HG03521 (cell line): ENCODE data around the gene ACVR1B.

Experiments used
- ATAC-seq: cut with Tn5 transposase; IDR thresholded peaks from one replicate; pipeline ENCODE4 v1.9.1; 2021; ENCODE audit warnings: mild to moderate bottlenecking, moderate library complexity; ENCODE audit not compliant: unreplicated experiment

Gene ACVR1B

DNA sequence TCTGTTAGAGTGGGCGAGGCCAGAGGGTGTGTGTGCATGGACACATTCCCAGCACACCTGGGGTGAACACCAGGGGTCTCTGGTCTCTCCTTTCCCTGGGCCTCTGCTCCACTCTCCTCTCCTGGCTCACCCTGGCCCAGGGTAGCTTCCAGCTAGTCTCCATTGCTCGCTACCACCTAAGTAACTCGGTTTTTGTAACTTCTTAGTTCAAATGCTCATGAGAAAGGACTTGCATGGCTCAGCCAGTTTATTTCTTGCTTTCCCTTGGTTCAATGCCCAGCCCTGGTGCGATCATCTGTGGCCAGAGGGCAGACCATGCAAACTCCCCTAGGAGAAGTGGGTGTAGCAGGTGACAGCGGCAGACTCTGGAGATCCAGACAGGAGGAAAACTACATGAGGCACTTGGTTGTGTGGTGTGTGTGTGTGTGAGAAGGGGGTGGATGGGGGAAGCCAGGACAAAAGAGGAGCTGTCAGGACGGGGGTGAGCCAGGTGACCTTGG is 8.9 kb upstream of the ACVR1B start:
- ATAC-seq: no peak

- no peak for ATAC-seq
These were observed 8.2 kb upstream of the ACVR1B start for GRCh38 chr12:51943346-51943745.

DNA sequence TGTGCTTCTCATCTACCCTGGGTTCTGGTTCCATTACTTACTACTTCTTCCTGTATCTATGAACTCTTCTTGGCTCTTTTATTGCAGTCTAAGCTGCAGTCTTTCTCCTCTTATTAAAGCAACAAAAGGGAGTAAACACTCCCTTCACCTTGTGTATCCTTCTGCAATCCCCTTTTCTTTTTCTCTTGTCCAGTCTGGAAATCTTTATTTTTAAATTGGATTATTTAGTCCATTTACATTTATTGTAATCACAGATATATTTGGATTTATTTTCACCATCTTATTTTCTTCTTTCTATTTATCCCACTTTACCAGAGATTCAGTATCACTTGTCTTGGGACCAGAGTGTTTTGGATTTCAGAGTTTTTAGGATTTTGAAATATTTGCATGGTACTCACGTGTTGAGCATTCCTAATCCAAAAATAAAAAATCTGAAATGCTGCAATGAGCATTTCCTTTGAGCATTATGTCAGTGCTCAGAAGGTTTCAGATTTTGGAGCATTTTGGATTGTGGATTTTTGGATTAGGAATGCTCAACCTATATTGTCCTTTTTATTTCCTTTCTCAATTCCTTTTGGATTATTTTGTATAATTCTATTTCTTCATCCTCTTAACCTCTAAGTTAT is 6.8 kb upstream of the ACVR1B start:
- ATAC-seq: no peak

- no peak for ATAC-seq
These were observed 4.1 kb upstream of the ACVR1B start for GRCh38 chr12:51947246-51947996.

GRCh38 chr12:51948066-51948465 is 3.4 kb upstream of the ACVR1B start:
- ATAC-seq: no peak

- ATAC-seq: no peak
These were observed 2.0 kb upstream of the ACVR1B start for GRCh38 chr12:51949342-51950030.

DNA sequence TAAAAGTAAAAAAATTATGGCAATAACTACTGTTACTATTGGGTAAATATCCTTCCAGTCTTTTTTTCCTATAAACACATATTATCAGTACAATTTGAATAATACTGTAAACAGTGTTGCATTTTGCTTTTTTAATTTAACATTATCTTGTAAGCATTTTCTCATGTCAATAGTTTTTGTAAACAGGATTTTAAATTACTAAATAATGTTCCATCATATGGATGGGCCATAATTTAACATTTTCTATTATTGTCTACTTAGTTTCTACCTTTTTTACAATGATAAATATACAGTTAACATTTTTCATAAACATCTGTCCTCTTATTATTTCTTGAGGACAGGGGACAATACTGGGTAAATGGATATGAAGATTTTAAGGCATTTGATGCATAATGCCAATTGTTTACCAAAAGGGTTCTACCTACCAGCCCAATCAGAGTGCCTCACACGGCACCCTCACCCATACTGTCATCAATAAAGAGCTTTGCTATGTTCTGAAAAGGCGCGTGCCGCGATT is 759 bp upstream of the ACVR1B start:
- no peak for ATAC-seq

GRCh38 chr12:51951843-51952722 is 584 bp downstream of the ACVR1B start:
- peak; percentile 17 for ATAC-seq

DNA sequence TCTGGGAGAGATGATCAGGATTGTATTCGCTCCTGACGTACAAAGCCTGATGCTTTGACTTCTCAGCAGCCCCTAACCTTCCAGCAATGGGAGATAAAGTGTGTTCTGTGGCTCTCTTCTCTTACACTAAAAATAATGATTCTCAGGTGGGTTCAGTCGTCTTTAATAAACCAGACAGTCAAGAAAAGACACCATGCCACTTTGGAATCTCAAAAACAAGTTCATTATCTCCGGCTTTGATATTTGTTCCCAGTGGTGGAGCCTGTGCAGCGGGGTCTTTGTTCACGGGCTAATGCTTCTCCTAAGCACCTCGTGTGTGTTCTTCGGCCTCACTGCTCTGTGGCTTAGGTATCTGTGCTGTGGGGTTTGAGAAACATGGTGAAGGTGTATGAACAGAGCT is 1.6 kb downstream of the ACVR1B start:
- ATAC-seq: no peak

GRCh38 chr12:51953864-51954263 is 2.4 kb downstream of the ACVR1B start:
- no peak for ATAC-seq

DNA sequence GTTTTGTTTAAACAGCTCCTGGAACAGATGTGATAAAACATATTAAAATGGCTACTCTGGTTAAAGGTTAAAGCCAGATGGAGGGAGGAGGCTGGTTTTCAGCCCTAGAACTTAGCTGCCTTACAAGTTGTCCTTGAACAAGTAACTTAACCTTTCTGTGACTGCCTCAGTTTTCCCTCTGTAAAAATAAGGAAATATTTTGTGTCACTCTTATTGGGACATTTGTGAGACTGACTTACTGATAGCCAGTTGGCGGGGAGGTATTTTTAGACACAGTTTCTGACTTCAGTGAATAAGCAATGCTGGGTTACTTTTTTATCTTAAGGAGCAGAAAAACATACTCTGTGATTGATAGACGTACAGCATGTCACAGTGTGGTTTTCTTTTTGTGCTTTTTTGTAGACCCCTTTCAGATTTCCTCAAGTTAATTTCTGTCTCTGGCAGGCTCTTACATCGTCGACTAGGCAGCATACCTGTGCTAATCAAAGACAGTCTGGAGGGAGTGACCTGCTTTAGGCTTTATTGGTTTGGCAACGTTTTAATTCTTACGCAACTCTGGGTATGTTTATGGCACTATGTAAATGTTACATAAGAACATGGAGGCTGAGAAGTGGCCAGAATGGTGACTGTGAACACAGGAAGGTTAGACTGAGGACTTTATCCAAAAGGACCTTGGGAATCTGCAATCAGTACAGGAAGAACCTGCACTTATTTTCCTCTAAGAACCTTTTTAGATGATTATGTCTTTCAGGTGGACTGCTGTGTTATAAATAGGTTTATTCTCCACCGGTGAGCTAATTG is 3.3 kb downstream of the ACVR1B start:
- no peak for ATAC-seq

DNA sequence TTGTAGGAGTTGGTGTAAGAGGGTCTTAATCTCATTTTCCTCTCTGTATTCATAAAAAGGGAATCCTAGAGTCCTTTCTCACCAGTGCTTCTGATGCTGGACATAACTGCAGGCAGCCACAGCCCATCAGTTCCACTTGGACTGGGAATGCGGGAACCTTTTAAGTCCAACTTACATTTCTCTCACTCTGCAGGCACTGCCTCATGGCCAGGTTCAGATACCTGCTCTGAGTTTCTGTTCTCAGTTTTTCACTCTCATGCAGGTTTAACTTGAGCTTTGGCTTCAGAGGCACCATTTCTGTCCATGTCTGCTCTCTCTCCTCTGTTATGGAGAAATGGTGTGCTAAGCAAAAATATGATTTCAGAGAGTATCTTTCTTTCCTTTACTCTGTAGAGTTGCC is 4.2 kb downstream of the ACVR1B start:
- no peak for ATAC-seq

DNA sequence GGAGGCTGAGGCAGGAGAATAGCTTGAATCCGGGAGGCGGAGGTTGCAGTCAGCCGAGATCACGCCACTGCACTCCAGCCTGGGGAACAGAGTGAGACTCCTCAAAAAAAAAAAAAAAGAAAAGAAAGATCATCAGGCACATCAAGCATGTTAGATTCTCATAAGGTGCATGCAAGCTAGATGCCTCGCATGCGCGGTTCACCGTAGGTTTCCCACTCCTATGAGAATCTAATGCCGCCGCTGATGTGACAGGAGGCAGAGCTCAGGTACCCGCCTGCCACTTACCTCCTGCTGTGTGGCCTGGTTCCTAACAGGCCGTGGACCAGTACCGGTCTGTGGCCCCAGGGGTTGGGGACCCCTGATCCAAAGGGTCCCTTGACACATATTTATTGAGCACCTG is 7.0 kb downstream of the ACVR1B start:
- ATAC-seq: no peak

GRCh38 chr12:51959211-51959610 is 7.7 kb downstream of the ACVR1B start:
- ATAC-seq: no peak

- ATAC-seq: no peak
These were observed 8.4 kb downstream of the ACVR1B start for GRCh38 chr12:51959921-51960320.

DNA sequence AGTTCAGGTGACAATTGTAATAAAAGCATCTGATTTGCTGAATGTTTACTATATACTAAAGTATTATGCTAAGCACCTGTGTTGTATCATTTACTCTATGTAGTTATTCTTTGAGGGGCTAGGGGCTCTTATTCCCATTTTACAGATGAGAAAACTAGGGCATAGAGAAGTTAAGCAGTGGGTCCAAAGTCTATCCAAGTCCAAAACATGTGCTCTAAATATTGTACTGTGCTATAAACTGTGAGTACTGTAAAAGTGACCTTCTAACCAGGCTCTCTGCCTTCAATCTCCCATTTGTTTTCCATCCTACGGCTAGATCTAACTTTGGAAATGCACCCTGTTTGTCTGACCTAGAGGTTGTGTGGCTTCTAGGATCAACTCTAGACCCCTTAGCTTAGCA is 9.0 kb downstream of the ACVR1B start:
- ATAC-seq: no peak

GRCh38 chr12:51960890-51961289 is 9.4 kb downstream of the ACVR1B start:
- ATAC-seq: no peak

GRCh38 chr12:51961834-51962233 is 10.3 kb downstream of the ACVR1B start:
- no peak for ATAC-seq

DNA sequence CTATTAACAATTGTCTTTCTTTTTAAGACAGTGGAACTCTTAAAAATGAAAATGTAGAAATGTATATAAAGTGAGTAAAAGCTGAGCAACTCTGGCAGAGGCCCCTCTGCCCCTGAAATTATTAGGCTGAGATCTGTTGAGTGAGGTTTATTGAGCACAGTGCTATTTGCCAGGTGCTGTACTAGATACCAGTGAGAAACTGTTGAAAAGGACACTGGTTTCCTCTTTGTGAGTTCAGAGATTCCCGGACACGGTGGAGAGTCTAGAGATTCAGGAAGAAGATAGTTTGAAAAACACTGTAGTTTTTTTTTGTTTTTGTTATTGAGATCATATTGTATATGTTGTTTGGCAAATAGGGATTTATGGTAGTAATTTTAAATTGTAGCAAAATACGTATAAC is 11.2 kb downstream of the ACVR1B start:
- ATAC-seq: no peak

GRCh38 chr12:51963477-51963876 is 12.0 kb downstream of the ACVR1B start:
- ATAC-seq: no peak
